Progenitor cell of endocrine pancreas (in vitro differentiated cells): ENCODE data around the gene NTMT1. TPM values are rescaled to one million over a fixed set of nuclear protein-coding genes. Genes with fewer than 3 reads are reported as not detected.

ENCODE experiments used
- DNase-seq: peaks from one replicate; pipeline ENCODE4 v3.0.0; 2021; ENCODE audit warnings: low spot score; ENCODE audit not compliant: unreplicated experiment
- H3K27ac Mint-ChIP-seq: 2 replicates; pipeline ENCODE4 v1.8.0; 2021; ENCODE audit warnings: mild to moderate bottlenecking, moderate library complexity, mixed read lengths
- H3K27me3 Mint-ChIP-seq: 2 replicates; pipeline ENCODE4 v1.8.0; 2021; ENCODE audit warnings: mixed read lengths
- H3K36me3 Mint-ChIP-seq: 2 replicates; pipeline ENCODE4 v1.8.0; 2022; ENCODE audit warnings: mixed read lengths; ENCODE audit not compliant: insufficient read depth
- H3K4me1 Mint-ChIP-seq: 2 replicates; pipeline ENCODE4 v1.8.0; 2021; ENCODE audit warnings: low read depth, mixed read lengths
- H3K4me3 Mint-ChIP-seq: 2 replicates; pipeline ENCODE4 v1.8.0; 2021; ENCODE audit warnings: low read depth, mild to moderate bottlenecking, moderate library complexity, mixed read lengths
- H3K9me3 Mint-ChIP-seq: 2 replicates; pipeline ENCODE4 v1.8.0; 2021; ENCODE audit warnings: low read depth, mixed read lengths
- total RNA-seq: library from RNA; stranded (reverse); gene quantifications from 2 replicates; pipeline ENCODE4 v1.2.1, GENCODE V29; 2021
- TF ChIP-seq, protein P1 (sequence below): fragments of 200-600 bp; sonication (generic); IDR thresholded peaks from one replicate; pipeline ENCODE4 v1.5.0; 2021; ENCODE audit warnings: antibody characterized with exemption, mild to moderate bottlenecking; ENCODE audit not compliant: unreplicated experiment

NTMT1 gene
- total RNA-seq, 1 donor from 2014 or later = 26.8 TPM

DNA sequence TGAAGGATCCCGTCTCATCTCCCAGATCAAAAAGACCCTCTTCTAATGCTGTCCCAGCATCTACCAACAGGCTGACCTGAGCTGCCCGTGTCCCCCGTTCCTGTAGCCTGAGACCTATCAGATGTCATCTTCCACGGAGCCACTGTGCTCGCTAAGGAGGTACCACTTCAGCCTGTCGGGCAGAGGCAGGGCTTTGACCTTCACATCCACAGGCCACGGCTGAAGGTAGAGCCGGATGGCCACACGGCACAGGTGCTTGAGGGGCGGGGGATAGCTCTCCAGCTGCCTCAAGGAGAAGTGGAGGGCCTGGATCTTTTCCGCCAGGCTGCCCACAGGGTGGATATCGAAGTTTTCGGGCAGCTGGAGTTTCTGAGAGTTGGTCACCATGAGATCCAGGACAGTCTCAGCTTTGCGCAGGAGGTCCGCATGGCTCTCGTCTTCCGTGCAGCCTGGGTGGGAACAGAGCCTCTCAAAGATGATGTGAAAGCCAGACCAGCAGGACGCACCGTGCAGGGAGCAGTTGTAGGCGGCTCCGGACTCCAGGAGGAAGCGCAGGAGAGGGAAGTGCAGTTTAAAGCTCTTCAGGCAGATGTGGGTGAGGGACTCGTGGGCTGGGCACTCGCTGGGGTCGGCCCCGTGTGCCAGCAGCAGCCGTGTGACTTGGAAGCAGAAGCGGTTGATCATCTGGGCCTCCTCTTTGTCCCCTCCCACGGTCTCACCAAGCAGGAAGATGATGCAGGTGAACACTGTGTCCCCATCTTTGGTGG, 11.9 kb downstream of the NTMT1 start:
- Mint-ChIP-seq H3K27me3 (no peaks in the 10 kb centered on the region), H3K4me3 (peak overlapping the region; percentile 45), H3K4me1 (peaks cover 10% of the 10 kb centered on the region), H3K27ac (peak overlapping the region; percentile 45), H3K9me3 (no peaks in the 10 kb centered on the region), H3K36me3 (peaks cover 7% of the 10 kb centered on the region)
- TF ChIP-seq, protein P1, sequence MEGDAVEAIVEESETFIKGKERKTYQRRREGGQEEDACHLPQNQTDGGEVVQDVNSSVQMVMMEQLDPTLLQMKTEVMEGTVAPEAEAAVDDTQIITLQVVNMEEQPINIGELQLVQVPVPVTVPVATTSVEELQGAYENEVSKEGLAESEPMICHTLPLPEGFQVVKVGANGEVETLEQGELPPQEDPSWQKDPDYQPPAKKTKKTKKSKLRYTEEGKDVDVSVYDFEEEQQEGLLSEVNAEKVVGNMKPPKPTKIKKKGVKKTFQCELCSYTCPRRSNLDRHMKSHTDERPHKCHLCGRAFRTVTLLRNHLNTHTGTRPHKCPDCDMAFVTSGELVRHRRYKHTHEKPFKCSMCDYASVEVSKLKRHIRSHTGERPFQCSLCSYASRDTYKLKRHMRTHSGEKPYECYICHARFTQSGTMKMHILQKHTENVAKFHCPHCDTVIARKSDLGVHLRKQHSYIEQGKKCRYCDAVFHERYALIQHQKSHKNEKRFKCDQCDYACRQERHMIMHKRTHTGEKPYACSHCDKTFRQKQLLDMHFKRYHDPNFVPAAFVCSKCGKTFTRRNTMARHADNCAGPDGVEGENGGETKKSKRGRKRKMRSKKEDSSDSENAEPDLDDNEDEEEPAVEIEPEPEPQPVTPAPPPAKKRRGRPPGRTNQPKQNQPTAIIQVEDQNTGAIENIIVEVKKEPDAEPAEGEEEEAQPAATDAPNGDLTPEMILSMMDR = no peak
- DNase-seq = no peak

DNA sequence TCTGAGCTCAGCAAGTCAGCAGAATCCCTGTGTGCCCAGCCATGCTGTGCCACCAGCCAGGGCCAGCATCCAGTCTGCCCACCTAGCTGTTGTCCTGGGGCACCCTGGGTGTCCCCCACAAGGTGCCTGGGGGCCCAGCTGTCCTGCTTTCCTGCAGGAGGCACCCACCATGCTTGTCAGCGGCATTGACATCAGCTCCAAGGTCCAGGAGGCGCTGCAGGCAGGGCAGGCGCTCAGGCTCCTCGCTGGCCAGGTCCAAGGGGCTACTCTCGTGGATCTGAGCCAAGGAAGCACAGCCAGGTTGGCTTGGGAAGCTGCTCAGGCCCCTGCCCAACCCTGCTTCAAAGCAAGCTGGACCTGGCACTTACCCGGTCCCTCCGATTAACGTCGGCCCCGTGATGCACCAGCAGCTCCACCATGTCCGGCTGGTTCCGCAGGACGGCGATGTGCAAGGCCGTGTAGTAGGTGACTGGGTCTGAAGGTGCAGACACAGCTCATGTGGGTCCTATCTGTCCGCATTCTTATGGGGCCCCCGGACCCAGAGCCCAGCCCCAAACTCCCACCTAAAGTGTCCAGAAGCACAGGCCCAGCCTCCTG, 13.2 kb downstream of the NTMT1 start:
- Mint-ChIP-seq H3K27me3 (no peaks in the 10 kb centered on the region), H3K27ac (no peak overlapping the region), H3K4me1 (peaks cover 10% of the 10 kb centered on the region), H3K9me3 (no peaks in the 10 kb centered on the region), H3K4me3 (no peak overlapping the region), H3K36me3 (peaks cover 7% of the 10 kb centered on the region)
- TF ChIP-seq, protein P1 = no peak
- DNase-seq = no peak

DNA sequence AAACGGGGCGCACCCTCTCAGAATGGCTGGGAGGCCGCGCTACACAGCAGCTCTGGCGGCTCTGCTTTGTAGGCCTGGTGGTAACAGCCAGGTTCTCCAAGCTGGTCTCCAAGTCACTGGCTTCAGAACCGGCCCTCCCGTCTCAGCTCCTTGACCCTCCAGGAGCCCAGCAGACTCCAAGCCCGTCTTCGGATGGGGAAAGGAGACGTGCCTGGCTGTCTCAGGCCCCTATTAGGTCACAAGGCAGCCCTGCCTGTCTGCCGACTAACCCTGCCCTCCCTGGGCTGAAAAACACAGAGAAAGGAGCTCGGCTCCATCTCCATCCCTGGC, 13.8 kb downstream of the NTMT1 start:
- TF ChIP-seq, protein P1 = no peak

DNA sequence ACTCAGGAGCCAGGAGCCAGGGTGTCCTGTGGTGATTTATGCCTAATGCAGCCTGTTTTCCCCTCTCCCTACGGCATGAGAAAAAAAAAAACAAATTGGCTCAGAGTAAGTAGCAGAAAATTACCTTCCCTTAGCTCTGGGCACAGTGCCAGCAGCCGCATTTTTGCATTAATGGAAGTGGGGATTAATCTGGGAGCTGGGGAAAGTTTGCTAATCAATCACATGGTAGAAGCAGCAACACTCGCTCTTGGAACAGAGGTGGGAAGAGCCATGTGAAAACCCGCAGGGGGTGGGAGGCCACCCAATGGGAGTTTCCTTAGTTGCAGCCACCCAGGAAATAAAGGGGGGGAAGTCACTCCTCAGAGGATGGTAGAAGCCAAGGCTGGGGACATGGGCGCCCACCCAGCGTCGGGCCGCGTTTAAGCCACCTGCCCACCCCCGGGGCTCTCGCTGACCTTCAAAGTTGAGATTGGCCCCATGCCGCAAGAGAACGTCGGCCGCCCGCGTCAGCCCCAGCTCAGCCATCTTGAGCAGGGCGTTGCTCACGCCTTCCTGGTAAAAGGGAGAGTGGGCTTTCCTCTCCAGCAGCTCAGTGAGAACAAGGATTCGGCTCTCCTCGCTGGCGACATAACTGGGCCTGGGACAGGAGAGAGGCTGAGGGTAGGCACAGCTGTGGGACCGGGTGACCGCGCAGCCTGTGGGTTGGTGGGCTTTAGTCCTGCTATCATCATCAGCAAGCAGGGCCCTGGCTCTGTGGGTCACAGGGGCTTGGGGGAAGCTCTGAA, 14.3 kb downstream of the NTMT1 start:
- H3K4me1 Mint-ChIP-seq = peaks cover 10% of the 10 kb centered on the region
- H3K36me3 Mint-ChIP-seq = peaks cover 5% of the 10 kb centered on the region
- no peaks in the 10 kb centered on the region for H3K27me3 Mint-ChIP-seq
- TF ChIP-seq, protein P1 = no peak
- DNase-seq = no peak
- H3K27ac Mint-ChIP-seq = no peak overlapping the region
- peak overlapping the region; percentile 74 for H3K4me3 Mint-ChIP-seq
- no peaks in the 10 kb centered on the region for H3K9me3 Mint-ChIP-seq

More for the DNA sequence above, 13.8 kb downstream of the NTMT1 start:
- Mint-ChIP-seq H3K9me3 (no peaks in the 10 kb centered on the region), H3K4me1 (peaks cover 10% of the 10 kb centered on the region), H3K27me3 (no peaks in the 10 kb centered on the region), H3K36me3 (peaks cover 7% of the 10 kb centered on the region), H3K4me3 (peak overlapping the region; percentile 74), H3K27ac (no peak overlapping the region)
- no peak for DNase-seq
